Measurements from ENCODE around the gene RAMACL.

- TF ChIP-seq CTCF (IDR thresholded peaks at IDR 0.05) = no peak
- TF ChIP-seq EZH2 (IDR thresholded peaks at IDR 0.05; ENCODE audit: borderline replicate concordance, insufficient read depth, low read depth, low read length, poor library complexity, severe bottlenecking) = no peak
These were observed 21.2 kb downstream of the RAMACL start for GRCh38 chr6:166565084-166565967.
